ENCODE results near the gene ITPRIPL2. TPM values are rescaled to one million over a fixed set of nuclear protein-coding genes. Genes with fewer than 3 reads are reported as not detected.

ITPRIPL2 gene
- total RNA-seq, 1 donor from 2014 or later, result 28.8 TPM

DNA sequence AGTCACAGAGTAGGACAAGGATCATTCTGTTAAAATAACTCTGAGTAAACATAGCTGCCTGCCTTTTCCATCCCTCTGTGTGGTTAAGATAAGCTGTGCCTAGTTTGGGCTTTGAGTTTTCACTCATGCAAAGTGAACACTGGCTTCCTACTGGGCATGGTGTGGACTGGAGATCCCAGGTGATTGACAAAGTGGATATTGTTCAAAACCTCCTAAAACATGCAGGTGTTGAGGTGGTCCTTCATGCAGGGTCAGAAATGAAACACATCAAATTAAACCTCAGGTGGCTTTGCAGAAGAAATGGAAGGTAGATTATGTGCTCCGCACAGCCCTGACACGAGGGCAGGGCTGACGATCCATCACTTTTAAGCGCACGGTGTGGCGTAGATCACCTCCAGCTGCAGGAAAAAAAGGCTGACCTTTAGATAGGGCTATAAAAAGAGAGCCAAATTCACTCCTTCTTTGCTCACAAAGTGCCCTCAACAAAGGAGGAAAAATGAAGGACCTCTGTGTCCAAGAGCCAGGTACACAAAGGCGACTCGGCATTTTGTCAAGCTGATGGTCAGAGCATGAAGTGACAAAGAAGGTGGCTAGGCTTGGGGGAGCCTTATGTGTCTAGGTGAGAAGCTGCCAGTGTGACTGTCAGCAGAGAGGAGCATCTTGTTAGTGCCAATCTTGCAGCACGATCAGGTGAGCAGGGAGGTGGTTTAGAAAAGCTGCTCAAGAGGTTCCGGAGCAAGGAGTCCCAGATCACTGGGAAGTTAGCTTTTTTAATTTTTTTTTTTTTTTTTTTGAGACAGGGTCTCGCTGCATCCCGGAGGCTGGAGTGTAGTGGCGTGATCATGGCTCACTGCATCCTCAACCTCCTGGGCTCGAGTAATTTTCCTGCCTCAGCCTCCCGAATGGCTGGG is 19.9 kb upstream of the ITPRIPL2 start:
- DNase-seq, result no peak

- DNase-seq, result no peak
Measured at GRCh38 chr16:19094542-19095365, 19.0 kb upstream of the ITPRIPL2 start.

DNA sequence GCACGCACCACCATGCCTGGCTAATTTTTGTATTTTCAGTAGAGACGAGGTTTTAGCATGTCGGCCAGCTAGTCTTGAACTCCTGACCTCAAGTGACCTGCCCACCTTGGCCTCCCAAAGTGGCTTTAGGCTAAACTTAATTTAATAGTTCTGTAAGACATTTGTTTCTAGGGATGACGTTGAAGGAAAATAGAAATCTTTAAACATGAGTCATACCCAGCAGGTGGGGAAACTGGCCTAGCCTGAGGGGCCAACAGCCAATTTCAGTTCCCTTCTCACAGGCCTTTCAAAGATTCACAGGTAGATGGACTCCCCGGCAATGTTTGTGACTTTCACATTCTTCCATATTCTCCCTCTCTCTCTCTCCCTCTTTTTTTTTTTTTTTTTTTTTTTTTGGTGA is 18.1 kb upstream of the ITPRIPL2 start:
- no peak for DNase-seq

DNA sequence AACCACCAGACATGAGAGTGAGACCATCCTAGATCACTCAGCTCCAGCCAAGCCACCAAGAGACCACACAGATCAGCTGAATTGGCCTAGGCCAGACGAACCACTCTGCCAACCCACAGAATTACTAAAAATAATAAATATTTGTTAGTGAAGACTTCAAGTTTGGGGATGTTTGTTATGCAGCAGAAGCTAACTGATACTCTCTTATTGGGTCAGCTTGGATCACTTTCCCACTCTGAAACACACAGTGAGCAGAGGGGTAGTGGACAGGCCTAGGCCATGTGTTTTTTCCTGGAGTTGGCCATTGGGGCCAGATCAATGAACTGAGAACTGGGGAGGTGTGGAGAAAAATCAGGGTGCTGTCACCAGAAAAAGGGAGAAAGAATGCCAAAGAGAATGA is 15.6 kb upstream of the ITPRIPL2 start:
- no peak for DNase-seq

- no peak for DNase-seq
Measured at GRCh38 chr16:19102187-19102872, 11.4 kb upstream of the ITPRIPL2 start.

DNA sequence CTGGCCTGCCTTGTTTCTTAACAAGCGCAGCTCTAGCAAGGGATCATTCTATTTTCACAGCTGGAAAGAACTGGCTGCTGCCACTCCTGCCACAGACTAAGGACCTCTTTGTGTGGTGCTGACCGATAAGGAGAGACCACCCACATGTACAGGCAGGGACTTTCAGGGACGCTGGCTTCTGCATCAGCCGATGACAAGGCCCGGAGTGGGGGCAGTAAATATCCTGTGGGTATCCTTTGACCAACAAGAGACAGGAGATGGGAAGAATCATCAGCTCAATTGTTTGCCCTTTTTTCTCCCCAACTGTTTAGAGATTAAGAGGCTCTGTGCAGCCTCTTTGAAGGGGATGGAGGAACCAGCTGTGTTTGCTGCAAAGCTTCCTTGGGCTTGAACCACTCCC is 9.2 kb upstream of the ITPRIPL2 start:
- DNase-seq, result no peak

DNA sequence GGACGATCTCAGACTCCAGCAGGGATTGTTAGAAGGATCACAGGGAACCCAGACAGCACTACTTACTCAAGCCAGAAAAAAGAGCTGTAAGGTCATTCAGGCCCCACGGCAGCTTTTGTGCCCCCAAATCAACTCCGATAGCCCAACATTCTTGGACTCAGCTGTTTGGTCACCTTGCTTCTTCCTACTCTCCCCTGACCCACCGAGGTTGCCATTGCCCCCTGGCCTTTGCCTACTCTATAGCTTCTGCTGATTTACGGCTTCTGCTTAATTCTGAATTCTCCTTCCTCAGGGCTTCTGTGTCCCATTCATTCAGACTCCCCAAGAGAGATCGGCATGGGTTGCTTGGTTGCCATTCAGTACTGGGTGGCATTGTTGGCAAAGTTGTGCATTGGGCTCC is 8.6 kb upstream of the ITPRIPL2 start:
- no peak for DNase-seq

DNA sequence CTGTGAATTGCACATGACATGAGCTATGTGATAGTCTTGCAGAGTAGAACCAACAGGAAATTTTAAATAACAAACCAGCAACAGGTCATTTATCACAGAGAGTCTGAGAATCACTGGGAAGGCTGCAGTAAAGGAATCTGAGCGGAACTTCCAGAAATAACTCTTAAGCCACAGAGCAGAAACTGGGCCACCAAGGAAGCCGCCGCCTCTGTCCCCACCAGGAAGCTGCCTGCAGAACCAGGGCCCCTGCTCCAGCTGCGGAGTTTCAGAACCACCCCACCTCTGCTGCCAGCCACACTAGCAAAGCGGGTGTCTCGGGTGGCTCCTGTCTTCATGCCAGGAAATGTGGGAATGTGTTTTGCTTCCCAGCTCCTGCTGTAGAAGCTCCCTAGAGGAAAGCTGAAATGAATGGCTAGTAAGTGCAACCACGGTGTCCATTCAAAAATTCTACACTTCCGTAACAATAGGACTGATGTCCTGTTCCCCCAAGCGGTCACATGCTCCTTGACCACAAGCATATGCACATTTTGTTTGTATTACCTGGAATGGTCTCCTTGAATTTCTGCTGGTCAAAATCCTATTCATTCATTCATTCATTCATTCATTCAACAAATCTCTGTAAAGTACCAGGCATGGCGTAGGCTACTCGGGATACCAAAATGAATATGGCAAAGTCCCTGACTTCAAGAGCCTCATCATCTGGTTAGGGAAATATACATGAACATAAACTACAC is 7.7 kb upstream of the ITPRIPL2 start:
- DNase-seq, result no peak

- DNase-seq, result no peak
Measured at GRCh38 chr16:19106625-19107020, 7.1 kb upstream of the ITPRIPL2 start.

DNA sequence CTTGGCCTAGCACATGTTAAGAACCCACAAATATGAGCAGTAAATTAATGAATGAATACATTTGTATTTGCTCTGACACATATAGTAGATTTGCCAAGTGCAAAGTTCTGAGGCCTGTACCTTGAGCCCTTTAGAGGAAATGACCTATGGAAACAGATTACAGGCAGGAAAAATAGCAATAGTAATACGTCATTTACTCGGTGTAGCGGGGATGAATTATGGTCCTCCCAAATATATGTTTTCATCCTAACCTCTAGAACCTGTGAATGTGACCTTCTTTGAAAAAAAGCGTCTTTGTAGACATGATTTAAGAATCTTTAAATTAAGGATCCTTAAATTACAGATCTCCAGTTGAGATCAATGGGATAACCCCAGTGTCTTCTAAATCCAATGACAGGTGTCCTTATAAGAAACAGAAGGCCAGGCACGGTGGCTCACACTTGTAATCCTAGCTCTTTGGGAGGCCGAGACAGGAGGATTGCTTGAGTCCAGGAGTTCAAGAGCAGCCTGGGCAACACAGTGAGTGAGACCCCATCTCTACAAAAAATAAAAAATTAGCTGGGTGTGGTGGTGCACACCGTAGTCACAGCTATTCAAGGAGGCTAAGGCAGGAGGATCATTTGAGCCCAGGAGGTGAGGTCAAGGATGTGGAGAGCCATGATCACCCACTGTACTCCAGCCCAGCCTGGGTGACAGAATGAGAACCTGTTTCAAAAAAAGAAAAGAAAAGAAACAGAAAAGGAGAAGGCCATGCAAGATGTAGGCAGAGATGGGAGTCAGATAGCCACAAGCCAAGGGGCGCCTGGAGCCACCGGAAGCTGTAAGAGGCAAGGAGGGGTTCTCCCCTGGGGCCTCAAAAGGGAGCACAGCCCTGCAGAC is 5.1 kb upstream of the ITPRIPL2 start:
- no peak for DNase-seq

DNA sequence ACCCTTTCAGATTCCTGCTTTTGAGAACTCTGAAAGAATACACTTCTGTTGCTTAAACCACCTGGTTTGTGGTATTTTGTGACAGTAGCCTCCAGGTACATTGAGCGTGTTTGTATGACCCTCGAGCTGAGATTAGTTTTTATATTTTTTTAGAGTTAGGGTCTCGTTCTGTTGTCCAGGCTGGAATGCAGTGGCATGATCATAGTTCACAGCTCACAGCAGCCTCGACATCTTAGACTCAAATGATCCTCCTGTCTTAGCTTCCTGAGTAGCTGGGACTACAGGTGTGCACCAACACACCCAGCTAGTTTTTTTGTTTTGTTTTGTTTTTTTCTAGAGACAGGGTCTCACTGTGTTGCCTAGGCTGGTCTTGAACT is 4.5 kb upstream of the ITPRIPL2 start:
- no peak for DNase-seq

- DNase-seq, result no peak
Measured at GRCh38 chr16:19110537-19111360, 3.0 kb upstream of the ITPRIPL2 start.

DNA sequence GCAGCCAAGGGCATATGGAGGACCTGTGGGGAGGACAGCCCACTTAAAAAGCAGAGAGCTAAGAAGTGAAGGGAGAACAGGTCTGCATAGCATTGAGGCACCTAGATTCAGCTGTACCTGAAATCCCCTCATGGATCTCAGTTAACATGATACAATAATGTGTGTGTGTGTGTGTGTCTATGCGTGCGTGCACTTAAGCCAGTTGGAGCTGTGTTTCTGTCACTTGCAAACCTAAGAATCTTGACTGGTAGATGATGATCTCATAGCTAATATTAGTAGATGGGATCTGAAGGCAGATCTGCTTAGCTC is 1.7 kb upstream of the ITPRIPL2 start:
- DNase-seq, result no peak

- no peak for DNase-seq
Measured at GRCh38 chr16:19114359-19115147, 789 bp downstream of the ITPRIPL2 start.

DNA sequence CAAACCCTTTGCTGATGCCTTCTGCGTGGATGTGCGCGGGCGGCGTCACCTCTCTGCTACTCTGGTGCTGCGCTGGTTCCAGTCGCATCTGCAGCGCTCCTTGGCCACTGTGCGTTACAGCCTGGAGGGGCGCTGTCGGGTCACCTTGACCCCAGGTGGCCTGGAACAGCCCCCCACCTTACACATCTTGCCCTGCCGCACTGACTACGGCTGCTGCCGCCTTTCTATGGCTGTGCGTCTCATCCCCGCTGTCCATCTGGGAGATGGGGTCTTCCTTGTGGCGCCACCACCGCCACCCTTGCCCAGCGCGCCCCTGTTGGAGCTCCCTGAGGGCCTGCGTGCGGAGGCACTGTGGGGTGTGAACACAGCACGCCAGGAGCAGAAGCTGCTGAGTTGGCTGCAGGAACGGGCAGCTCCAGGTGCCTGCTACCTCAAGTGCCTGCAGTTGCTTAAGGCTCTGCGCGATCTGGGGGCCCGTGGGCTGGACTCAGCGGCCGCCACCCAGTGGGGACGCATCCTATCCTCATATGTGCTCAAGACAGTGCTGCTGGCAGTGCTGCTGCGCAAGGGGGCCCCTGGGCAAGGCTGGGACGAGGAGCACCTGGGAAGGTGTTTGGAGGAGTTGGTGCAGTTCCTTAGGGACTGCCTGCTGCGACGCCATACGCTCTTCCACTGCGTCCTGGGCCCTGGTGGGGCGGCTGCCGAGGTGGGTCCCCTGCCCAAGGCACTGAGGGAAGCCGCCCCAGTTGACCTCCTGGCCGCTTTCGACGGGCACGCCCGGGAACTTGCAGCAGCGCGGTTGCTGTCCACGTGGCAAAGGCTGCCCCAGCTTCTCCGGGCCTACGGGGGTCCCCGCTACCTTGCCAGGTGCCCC is 1.6 kb downstream of the ITPRIPL2 start:
- no peak for DNase-seq

DNA sequence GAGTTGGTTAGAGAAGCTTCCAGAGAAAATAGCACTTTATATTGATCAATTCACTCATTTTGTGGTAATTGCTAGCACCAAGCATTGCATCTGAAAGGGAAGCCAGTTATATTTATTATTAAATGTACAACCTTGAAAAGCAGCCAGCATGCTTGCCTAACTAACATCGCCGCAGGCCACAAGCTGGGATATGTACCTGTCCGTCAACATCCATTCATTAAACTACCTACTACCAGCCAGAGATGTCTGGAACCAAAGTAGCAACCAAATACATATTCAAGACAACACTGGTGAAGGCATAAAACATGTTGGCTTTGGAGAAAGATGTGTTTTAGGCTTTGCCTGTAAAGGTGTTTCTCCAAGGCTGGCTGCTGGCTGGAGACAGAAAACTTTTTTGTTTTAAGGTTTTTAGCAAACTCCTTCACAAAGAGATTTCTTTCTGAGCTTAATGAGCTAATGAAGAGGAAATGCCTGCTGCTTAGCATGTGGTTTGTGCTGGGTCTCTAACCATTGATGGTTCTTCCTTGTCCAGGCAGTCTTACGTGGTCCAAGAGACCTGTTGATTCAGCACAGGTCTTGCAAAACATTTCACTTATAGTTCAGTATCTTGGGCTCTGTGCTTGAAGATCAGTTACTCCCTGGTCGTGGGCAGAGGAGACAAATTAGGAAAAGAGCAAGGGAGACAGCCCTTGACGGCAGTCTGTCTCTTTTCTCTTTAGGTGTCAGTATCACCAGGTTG is 3.1 kb downstream of the ITPRIPL2 start:
- no peak for DNase-seq

GRCh38 chr16:19118938-19119431 is 5.2 kb downstream of the ITPRIPL2 start:
- DNase-seq, result no peak

DNA sequence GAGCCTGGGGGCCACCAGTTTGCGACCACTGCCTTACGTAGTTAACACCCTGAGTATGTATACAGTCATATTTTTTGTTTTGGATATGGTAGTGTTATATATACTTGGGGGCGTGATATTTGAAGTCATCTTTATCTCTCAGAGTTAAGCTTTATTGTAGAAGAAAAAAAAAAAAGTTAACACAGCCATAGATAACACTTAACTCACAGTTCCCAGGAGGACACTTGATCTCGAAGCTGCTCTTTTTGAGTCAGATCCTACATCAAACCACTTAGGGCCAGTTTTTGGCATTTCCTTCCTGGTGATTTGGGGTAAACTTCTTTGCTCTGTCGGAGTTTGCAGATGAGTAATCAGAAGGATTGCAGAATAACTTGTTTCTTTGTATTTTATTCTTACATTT is 5.8 kb downstream of the ITPRIPL2 start:
- DNase-seq, result no peak
